ENCODE data around the gene TPPP. TPM values are rescaled to one million over a fixed set of nuclear protein-coding genes. Genes with fewer than 3 reads are reported as not detected.
"Not testable (repeated sequence)": the region's sequence is repeated elsewhere in the genome, so short reads cannot be mapped to it uniquely, and the experiment has no call there.

Gene TPPP
- total RNA-seq, 4 donors from 2014 or later: 2.4 to 8.7 (median 3.2) TPM

DNA sequence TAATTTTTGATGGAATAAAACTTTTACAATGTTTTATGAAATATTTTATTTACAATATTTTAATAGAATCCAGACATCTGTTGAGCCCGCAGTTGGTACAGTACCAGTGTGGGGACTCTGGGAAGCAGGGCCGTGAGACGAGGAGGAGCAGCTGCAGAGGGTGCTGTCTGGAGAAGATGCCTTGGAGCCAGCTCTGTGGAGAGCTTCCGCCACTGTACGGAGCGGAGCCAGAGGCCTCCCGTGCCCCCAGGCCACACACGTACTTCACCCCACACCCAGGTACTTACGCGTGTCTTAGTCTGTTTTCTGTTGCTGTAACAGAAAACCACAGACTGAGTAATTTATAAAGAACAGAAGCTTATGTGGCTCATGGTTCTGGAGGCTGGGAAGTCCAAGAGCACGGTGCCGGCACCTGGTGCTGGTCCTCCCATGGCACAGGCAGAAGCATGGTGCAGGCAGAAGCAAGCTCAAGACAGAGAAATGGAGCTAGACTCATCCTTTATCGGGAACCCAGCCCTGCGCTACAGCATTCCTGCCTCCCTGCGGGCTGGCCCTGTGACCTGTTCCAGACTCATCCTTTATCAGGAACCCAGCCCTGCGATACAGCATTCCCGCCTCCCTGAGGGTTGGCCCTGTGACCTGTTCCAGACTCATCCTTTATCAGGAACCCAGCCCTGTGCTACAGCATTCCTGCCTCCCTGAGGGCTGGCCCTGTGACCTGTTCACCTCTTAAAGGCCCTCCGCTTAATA, 57.7 kb downstream of the TPPP start:
- intact Hi-C loops (cut with DNase I; ENCODE audit: low total_unique reads): no loop called here
- ATAC-seq (no peak), DNase-seq (no peak)
- in situ Hi-C loops (cut with MboI; ENCODE audit: low sequenced_read_pairs in 4 of 4): no loop called here
- Histone ChIP-seq H3K36me3 (peaks cover 0 to 12% of the 10 kb centered on the region in 2 donors), H3K27ac (no peak overlapping the region), H3K9me3 (no peaks in the 10 kb centered on the region), H3K4me3 (no peak overlapping the region), H3K4me1 (no peaks in the 10 kb centered on the region), H3K27me3 (no peaks in the 10 kb centered on the region)
- TF ChIP-seq POLR2A (IDR thresholded peaks at IDR 0.05): no peak
- TF ChIP-seq, protein P1, sequence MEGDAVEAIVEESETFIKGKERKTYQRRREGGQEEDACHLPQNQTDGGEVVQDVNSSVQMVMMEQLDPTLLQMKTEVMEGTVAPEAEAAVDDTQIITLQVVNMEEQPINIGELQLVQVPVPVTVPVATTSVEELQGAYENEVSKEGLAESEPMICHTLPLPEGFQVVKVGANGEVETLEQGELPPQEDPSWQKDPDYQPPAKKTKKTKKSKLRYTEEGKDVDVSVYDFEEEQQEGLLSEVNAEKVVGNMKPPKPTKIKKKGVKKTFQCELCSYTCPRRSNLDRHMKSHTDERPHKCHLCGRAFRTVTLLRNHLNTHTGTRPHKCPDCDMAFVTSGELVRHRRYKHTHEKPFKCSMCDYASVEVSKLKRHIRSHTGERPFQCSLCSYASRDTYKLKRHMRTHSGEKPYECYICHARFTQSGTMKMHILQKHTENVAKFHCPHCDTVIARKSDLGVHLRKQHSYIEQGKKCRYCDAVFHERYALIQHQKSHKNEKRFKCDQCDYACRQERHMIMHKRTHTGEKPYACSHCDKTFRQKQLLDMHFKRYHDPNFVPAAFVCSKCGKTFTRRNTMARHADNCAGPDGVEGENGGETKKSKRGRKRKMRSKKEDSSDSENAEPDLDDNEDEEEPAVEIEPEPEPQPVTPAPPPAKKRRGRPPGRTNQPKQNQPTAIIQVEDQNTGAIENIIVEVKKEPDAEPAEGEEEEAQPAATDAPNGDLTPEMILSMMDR (IDR thresholded peaks at IDR 0.05 in 4 of 5, conservative IDR thresholded peaks at IDR 0.05 in 1 of 5): no peak

DNA sequence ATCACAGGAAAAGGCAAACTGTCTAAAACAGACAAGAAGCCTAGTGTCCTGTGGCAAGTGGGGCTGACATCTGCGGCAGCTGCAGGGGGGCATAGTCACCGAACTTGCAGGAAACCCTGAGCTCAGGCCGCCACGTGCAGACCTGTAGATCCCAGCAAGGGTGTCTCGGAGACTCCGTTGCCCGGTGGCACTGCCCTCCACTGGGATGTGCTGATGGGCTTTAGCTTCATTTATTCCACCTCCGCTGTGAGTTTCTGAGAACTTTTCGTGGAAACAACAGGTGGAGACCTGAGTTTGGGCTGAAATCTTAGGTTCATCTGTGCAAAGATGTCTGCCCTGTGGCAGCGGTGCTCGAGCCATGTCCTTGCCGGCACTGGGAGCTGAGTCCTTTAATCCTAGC, 59.0 kb downstream of the TPPP start:
- no peak overlapping the region for H3K4me3 ChIP-seq
- intact Hi-C loops (cut with DNase I; ENCODE audit: low total_unique reads) (no loop called here), in situ Hi-C loops (cut with MboI; ENCODE audit: low sequenced_read_pairs in 4 of 4) (no loop called here)
- H3K27ac ChIP-seq: no peak overlapping the region
- no peaks in the 10 kb centered on the region for H3K4me1 ChIP-seq
- H3K27me3 ChIP-seq: no peaks in the 10 kb centered on the region
- no peaks in the 10 kb centered on the region for H3K9me3 ChIP-seq
- peaks cover 0 to 12% of the 10 kb centered on the region in 2 donors for H3K36me3 ChIP-seq
- no peak for ATAC-seq
- no peak for TF ChIP-seq POLR2A (IDR thresholded peaks at IDR 0.05)
- TF ChIP-seq, protein P1 (IDR thresholded peaks at IDR 0.05 in 4 of 5, conservative IDR thresholded peaks at IDR 0.05 in 1 of 5): no peak
- DNase-seq: no peak

DNA sequence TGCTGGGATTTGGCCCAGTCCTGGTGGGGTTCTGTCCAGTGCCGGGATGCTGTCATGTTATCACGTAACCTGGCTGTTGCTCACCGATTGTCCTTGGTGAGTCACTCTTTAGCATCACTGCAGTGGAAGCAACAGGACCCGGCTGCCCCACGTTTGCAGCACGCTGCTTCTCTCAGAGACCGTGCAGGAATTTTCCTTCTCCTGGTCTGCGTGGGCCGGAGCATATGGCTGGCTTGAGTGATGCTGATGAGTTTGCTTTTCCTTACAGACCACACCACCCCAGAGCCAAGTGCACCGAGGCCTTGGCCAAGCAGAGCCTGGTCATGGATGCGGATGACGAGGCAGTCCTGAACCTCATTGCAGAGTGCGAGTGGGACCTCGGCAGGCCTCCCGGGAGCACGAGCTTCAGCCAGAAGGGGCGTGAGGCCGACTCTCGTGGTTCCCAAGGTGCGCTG, 59.6 kb downstream of the TPPP start:
- TF ChIP-seq POLR2A (IDR thresholded peaks at IDR 0.05): no peak
- TF ChIP-seq, protein P1 (IDR thresholded peaks at IDR 0.05 in 4 of 5, conservative IDR thresholded peaks at IDR 0.05 in 1 of 5): no peak
- intact Hi-C loops (cut with DNase I; ENCODE audit: low total_unique reads): no loop called here
- H3K27me3 ChIP-seq: no peaks in the 10 kb centered on the region
- ATAC-seq (no peak), DNase-seq (no peak)
- H3K36me3 ChIP-seq: peaks cover 0 to 12% of the 10 kb centered on the region in 2 donors
- no peak overlapping the region for H3K4me3 ChIP-seq
- no peaks in the 10 kb centered on the region for H3K4me1 ChIP-seq
- no peaks in the 10 kb centered on the region for H3K9me3 ChIP-seq
- H3K27ac ChIP-seq: no peak overlapping the region
- in situ Hi-C loops (cut with MboI; ENCODE audit: low sequenced_read_pairs in 4 of 4): no loop called here

DNA sequence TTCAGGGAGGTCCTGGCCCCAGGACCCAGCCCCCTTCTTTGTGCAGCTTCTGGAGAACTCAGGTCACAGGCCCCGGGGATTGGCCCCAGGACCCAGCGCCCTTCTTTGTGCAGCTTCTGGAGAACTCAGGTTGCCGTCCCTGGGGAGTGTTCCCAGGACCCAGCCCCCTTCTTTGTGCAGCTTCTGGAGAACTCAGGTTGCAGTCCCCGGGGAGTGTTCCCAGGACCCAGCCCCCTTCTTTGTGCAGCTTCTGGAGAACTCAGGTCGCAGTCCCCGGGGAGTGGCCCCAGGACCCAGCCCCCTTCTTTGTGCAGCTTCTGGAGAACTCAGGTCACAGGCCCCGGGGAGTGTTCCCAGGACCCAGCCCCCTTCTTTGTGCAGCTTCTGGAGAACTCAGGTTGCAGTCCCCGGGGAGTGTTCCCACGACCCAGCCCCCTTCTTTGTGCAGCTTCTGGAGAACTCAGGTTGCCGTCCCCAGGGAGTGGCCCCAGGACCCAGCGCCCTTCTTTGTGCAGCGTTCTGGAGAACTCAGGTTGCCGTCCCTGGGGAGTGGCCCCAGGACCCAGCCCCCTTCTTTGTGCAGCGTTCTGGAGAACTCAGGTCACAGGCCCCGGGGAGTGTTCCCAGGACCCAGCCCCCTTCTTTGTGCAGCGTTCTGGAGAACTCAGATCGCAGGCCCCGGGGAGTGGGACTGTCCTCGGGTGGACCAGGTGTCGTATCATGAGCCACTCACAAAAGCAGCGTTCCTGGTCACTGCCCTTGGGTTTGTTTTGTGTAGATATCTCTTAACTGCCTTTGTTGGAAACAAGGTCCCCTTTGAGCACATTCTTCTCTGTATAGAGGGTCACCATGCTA, 64.6 kb downstream of the TPPP start:
- DNase-seq; H3K27me3 ChIP-seq; in situ Hi-C loops (cut with MboI; ENCODE audit: low sequenced_read_pairs in 4 of 4); H3K36me3 ChIP-seq; H3K4me1 ChIP-seq; H3K4me3 ChIP-seq; intact Hi-C loops (cut with DNase I; ENCODE audit: low total_unique reads); H3K9me3 ChIP-seq; H3K27ac ChIP-seq; ATAC-seq: not testable (repeated sequence)

DNA sequence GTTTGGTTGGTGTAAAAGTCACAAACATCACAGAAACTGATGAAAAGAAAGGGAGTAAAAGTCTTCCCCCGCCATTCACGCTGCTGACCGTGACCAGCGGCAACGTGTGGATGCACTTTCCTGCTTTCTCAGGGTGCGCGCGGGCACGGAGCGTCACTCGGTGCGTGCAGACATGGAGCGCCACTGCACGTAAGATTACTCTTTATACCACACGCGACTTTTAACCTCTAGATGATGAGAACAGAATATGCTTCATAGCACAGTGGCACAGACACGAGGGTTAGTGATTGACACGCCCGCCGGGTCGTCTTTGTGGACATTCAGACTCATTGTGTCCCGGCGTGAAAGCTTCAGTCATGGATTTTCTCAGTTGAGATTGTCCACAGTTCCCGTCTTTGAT, 65.3 kb downstream of the TPPP start:
- in situ Hi-C loops (cut with MboI; ENCODE audit: low sequenced_read_pairs in 4 of 4): no loop called here
- no peak for ATAC-seq

More for the DNA sequence above, 65.3 kb downstream of the TPPP start:
- H3K27ac ChIP-seq: no peak overlapping the region
- no peaks in the 10 kb centered on the region for H3K4me1 ChIP-seq
- no peak overlapping the region for H3K4me3 ChIP-seq
- no peaks in the 10 kb centered on the region for H3K27me3 ChIP-seq
- H3K36me3 ChIP-seq: no peaks in the 10 kb centered on the region
- no peak for TF ChIP-seq POLR2A (IDR thresholded peaks at IDR 0.05)
- TF ChIP-seq, protein P1 (IDR thresholded peaks at IDR 0.05 in 4 of 5, conservative IDR thresholded peaks at IDR 0.05 in 1 of 5): no peak
- DNase-seq: no peak
- intact Hi-C loops (cut with DNase I; ENCODE audit: low total_unique reads): no loop called here
- no peaks in the 10 kb centered on the region for H3K9me3 ChIP-seq

Data from gastrocnemius medialis (tissue), 4 donors.